NCI-H1105 (cell line): Measurements from ENCODE around the gene OVAAL.

Source experiments
- DNase-seq: peaks from one replicate; lab custom pipeline; 2025; lab: John Stamatoyannopoulos, UW

OVAAL gene

GRCh38 chr1:180571060-180571831, 12.5 kb downstream of the OVAAL start:
- DNase-seq, result no peak

GRCh38 chr1:180571832-180572636, 13.3 kb downstream of the OVAAL start:
- no peak for DNase-seq

GRCh38 chr1:180572760-180573159, 14.0 kb downstream of the OVAAL start:
- no peak for DNase-seq

- no peak for DNase-seq
These were observed 15.4 kb downstream of the OVAAL start for GRCh38 chr1:180574031-180574713.

- DNase-seq, result no peak
These were observed 18.6 kb downstream of the OVAAL start for GRCh38 chr1:180577361-180577760.

GRCh38 chr1:180579961-180580611, 21.3 kb downstream of the OVAAL start:
- no peak for DNase-seq

GRCh38 chr1:180581635-180582039, 22.9 kb downstream of the OVAAL start:
- no peak for DNase-seq

GRCh38 chr1:180584869-180585268, 26.1 kb downstream of the OVAAL start:
- no peak for DNase-seq

- no peak for DNase-seq
These were observed 27.2 kb downstream of the OVAAL start for GRCh38 chr1:180585994-180586359.

- DNase-seq, result peak; percentile 90
These were observed 27.9 kb downstream of the OVAAL start for GRCh38 chr1:180586671-180587155.

GRCh38 chr1:180588121-180588520, 29.4 kb downstream of the OVAAL start:
- no peak for DNase-seq

- no peak for DNase-seq
These were observed 32.1 kb downstream of the OVAAL start for GRCh38 chr1:180590889-180591288.

- DNase-seq, result no peak
These were observed 34.6 kb downstream of the OVAAL start for GRCh38 chr1:180593382-180593781.

GRCh38 chr1:180594723-180595122, 36.0 kb downstream of the OVAAL start:
- DNase-seq, result peak; percentile 32

- DNase-seq, result no peak
These were observed 37.2 kb downstream of the OVAAL start for GRCh38 chr1:180595966-180596365.

GRCh38 chr1:180597520-180597919, 38.8 kb downstream of the OVAAL start:
- no peak for DNase-seq

- DNase-seq, result no peak
These were observed 39.7 kb downstream of the OVAAL start for GRCh38 chr1:180598333-180598974.

- DNase-seq, result no peak
These were observed 41.6 kb downstream of the OVAAL start for GRCh38 chr1:180600343-180600742.

- DNase-seq, result no peak
These were observed 42.7 kb downstream of the OVAAL start for GRCh38 chr1:180601512-180601911.

- DNase-seq, result no peak
These were observed 44.6 kb downstream of the OVAAL start for GRCh38 chr1:180603223-180603849.

- no peak for DNase-seq
These were observed 45.1 kb downstream of the OVAAL start for GRCh38 chr1:180603850-180604226.
